HL-60 (cell line): ENCODE data around the gene GFER.

Source experiments
- DNase-seq, 2 experiments: peaks; one replicate each; pipeline ENCODE4 v3.0.0-alpha.2; 2010 to 2020; ENCODE audit warnings: low read depth in 1 of 2, low spot score in 1 of 2
- H3K27ac ChIP-seq: fragments of 250-450 bp; sonication (Bioruptor Pico); replicated peaks from 2 replicates; pipeline ENCODE4 v1.5.1; 2020; ENCODE audit warnings: mild to moderate bottlenecking, moderate library complexity
- H3K27me3 ChIP-seq: fragments of 250-450 bp; sonication (Bioruptor Pico); 2 replicates; pipeline ENCODE4 v1.5.1; 2021; ENCODE audit warnings: mild to moderate bottlenecking, moderate library complexity; ENCODE audit not compliant: insufficient read depth, poor library complexity, severe bottlenecking
- H3K4me3 ChIP-seq: replicated peaks from 2 replicates; pipeline ENCODE4 v1.5.1; 2011; ENCODE audit warnings: mild to moderate bottlenecking, control low read depth, low read length; ENCODE audit not compliant: insufficient read depth
- GABPA ChIP-seq: IDR thresholded peaks from 2 replicates; pipeline ENCODE4 v1.6.1; 2012; ENCODE audit warnings: low read depth
- POLR2AphosphoS5 ChIP-seq: IDR thresholded peaks from 2 replicates; pipeline ENCODE4 v1.6.1; 2012; ENCODE audit warnings: low read depth
- REST ChIP-seq: IDR thresholded peaks from 2 replicates; pipeline ENCODE4 v1.6.1; 2012; ENCODE audit warnings: low read depth; ENCODE audit not compliant: insufficient replicate concordance
- SPI1 ChIP-seq: IDR thresholded peaks from 2 replicates; pipeline ENCODE4 v1.6.1; 2012; ENCODE audit warnings: low read depth, mild to moderate bottlenecking, borderline replicate concordance
- TF ChIP-seq, protein P1 (sequence below): IDR thresholded peaks from one replicate; pipeline ENCODE4 v1.5.1; 2011; ENCODE audit warnings: low read length, control low read depth, inconsistent platforms; ENCODE audit not compliant: insufficient read depth

Gene GFER

DNA sequence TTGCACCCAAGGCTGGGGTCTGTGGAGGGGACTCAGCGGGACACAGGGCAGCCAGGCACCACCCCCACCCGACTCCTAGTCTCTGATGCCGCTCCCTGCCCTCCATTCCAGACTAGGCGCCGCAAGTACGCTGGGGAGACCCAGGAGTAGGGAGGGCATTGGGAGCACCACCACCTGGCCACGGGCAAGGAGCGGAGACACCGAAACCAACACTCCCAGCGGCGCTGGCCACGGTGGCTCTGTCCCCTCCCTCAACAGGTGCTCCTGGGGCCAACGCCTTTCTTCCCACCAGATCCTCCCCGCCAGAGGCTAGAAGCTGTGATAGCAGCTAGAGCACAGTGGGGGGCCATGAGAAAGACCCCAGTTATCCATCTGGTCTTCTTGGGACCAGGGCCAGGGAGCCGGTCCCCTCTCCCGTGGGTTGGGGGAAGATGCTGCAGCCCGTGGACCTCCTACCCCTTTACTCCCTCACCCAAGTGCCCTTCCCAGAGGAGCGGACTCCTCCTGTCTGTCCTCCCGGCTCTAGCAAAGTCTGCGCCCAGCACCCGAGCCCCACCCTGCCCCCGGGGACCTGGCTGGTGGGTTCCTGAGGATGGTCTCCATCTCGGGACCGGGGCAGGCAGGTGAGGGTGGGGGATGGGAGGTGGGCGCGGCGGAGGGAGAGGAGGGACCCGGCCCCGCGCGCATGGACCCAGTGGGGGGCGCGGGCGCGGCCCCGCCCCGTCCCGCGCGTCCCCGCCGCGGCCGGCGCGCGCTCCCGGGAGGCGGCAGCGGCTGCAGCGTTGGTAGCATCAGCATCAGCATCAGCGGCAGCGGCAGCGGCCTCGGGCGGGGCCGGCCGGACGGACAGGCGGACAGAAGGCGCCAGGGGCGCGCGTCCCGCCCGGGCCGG is 5.5 kb downstream of the GFER start, which contains the start of gene SYNGR3:
Gene SYNGR3 (plus strand): TSS at position 762 of the 892 bp plus-strand sequence. CDS start 133 bp downstream, outside the sequence.
- no peak for DNase-seq
- H3K27ac ChIP-seq, result no peak within 1 kb of the TSS
- no peak within 1 kb of the TSS; the same call in 1 of the 2 replicates for H3K4me3 ChIP-seq
- peaks cover 26% of the 10 kb centered on the region for H3K27me3 ChIP-seq
- TF ChIP-seq GABPA (no peak), REST (no peak), SPI1 (no peak), POLR2AphosphoS5 (no peak)
- TF ChIP-seq, protein P1, sequence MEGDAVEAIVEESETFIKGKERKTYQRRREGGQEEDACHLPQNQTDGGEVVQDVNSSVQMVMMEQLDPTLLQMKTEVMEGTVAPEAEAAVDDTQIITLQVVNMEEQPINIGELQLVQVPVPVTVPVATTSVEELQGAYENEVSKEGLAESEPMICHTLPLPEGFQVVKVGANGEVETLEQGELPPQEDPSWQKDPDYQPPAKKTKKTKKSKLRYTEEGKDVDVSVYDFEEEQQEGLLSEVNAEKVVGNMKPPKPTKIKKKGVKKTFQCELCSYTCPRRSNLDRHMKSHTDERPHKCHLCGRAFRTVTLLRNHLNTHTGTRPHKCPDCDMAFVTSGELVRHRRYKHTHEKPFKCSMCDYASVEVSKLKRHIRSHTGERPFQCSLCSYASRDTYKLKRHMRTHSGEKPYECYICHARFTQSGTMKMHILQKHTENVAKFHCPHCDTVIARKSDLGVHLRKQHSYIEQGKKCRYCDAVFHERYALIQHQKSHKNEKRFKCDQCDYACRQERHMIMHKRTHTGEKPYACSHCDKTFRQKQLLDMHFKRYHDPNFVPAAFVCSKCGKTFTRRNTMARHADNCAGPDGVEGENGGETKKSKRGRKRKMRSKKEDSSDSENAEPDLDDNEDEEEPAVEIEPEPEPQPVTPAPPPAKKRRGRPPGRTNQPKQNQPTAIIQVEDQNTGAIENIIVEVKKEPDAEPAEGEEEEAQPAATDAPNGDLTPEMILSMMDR, result no peak

DNA sequence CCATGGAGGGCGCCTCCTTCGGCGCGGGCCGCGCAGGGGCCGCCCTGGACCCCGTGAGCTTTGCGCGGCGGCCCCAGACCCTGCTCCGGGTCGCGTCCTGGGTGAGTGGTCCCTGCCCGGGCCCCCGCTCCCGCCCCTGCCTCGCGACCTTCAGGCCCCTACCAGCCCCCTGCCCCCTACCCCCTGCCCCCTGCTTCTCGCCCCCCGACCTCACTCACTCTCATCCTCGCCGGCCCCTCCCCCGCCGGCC is 6.0 kb downstream of the GFER start:
- Histone ChIP-seq H3K27ac (no peak overlapping the region), H3K4me3 (no peak overlapping the region), H3K27me3 (peaks cover 26% of the 10 kb centered on the region)
- TF ChIP-seq GABPA (no peak), REST (no peak)
- DNase-seq, result no peak

GRCh38 chr16:1990351-1991134 is 6.5 kb downstream of the GFER start:
- Histone ChIP-seq H3K27me3 (peaks cover 26% of the 10 kb centered on the region), H3K4me3 (no peak overlapping the region; the same call in 1 of the 2 replicates), H3K27ac (no peak overlapping the region)
- TF ChIP-seq REST (no peak), GABPA (no peak), SPI1 (no peak), POLR2AphosphoS5 (no peak)
- TF ChIP-seq, protein P1, result no peak
- no peak for DNase-seq
